H1 (cell line): ENCODE results near the gene NUTM2B.
"Not testable (repeated sequence)": the region's sequence is repeated elsewhere in the genome, so short reads cannot be mapped to it uniquely, and the experiment has no call there.

Experiments used
- CBX5 ChIP-seq: fragments of 300-800, 300-1000 bp; sonication (generic); IDR thresholded peaks from 2 replicates; pipeline ENCODE4 v1.7.1; 2016; ENCODE audit warnings: antibody characterized with exemption, low read length, low read depth
- CTCF ChIP-seq, 3 experiments: IDR thresholded peaks; 1 replicate in 2 of 3; 2 replicates in 1 of 3; pipeline versions ENCODE4 v1.5.1 to v1.6.1; 2011; ENCODE audit warnings: low read length in 3 of 3, mild to moderate bottlenecking in 3 of 3, inconsistent platforms in 2 of 3, low read depth in 1 of 3, moderate library complexity in 1 of 3; ENCODE audit not compliant: insufficient read depth in 1 of 3; ENCODE audit errors: control extremely low read depth in 1 of 3
- EZH2 ChIP-seq: fragments of 200-600 bp; sonication (generic); IDR thresholded peaks from 2 replicates; pipeline ENCODE4 v1.7.1; 2012; ENCODE audit warnings: low read depth, mild to moderate bottlenecking, moderate library complexity, low read length, inconsistent platforms; ENCODE audit not compliant: severe bottlenecking
- FOSL1 ChIP-seq: IDR thresholded peaks from 2 replicates; pipeline ENCODE4 v1.6.1; 2011; ENCODE audit warnings: mild to moderate bottlenecking, low read depth, low read length, moderate library complexity; ENCODE audit not compliant: insufficient read depth
- JUN ChIP-seq: IDR thresholded peaks from 2 replicates; pipeline ENCODE4 v1.6.1; 2011; ENCODE audit warnings: low read depth, mild to moderate bottlenecking, improper control_type of control experiment, low read length
- KDM4A ChIP-seq: IDR thresholded peaks from one replicate; pipeline ENCODE4 v1.7.1; 2012; ENCODE audit warnings: low read depth, mild to moderate bottlenecking, moderate library complexity, low read length, inconsistent platforms; ENCODE audit not compliant: severe bottlenecking
- POLR2AphosphoS5 ChIP-seq: IDR thresholded peaks from 2 replicates; pipeline ENCODE4 v1.6.1; 2011; ENCODE audit warnings: low read depth, low read length
- RFX5 ChIP-seq: IDR thresholded peaks from 2 replicates; pipeline ENCODE4 v1.6.1; 2011; ENCODE audit warnings: low read depth, low read length, improper control_type of control experiment, borderline replicate concordance
- SP1 ChIP-seq: IDR thresholded peaks from 2 replicates; pipeline ENCODE4 v1.6.1; 2011; ENCODE audit warnings: low read depth, low read length
- YY1 ChIP-seq: IDR thresholded peaks from 2 replicates; pipeline ENCODE4 v1.6.1; 2011; ENCODE audit warnings: low read depth, mild to moderate bottlenecking, low read length
- TF ChIP-seq, protein P1 (sequence below): IDR thresholded peaks from 2 replicates; pipeline ENCODE4 v1.6.1; 2011; ENCODE audit warnings: low read depth, mild to moderate bottlenecking, low read length; ENCODE audit not compliant: insufficient read depth
- TF ChIP-seq, protein P2 (sequence below): IDR thresholded peaks from 2 replicates; pipeline ENCODE4 v1.6.1; 2012; ENCODE audit warnings: low read length, inconsistent platforms

DNA sequence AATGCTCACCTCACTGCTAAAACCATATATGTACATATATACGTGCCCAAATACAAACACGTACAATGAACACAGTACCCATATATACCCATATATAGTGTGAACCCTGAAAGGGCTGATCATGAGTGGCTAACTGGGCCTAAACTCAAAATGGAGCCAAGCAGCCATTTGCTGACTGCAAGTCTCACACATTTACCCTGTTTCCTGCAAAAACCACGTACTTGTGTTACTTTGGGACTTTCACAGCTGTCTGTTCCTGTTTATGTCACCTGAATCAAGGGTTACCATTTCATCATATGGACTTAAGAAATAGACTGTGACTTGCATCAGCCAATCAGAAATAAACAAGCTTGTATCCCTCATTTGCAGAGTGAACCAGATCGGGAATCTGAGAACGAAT lies 5.9 kb upstream of the NUTM2B start:
- TF ChIP-seq RFX5; CBX5; EZH2; CTCF (IDR thresholded peaks at IDR 0.05; ENCODE audit: control extremely low read depth in 1 of 3, insufficient read depth in 1 of 3, low read depth in 1 of 3, low read length in 3 of 3); KDM4A; FOSL1; POLR2AphosphoS5; SP1; YY1; JUN: not testable (repeated sequence)
- TF ChIP-seq, protein P1, sequence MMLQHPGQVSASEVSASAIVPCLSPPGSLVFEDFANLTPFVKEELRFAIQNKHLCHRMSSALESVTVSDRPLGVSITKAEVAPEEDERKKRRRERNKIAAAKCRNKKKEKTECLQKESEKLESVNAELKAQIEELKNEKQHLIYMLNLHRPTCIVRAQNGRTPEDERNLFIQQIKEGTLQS: not testable (repeated sequence)
- TF ChIP-seq, protein P2, sequence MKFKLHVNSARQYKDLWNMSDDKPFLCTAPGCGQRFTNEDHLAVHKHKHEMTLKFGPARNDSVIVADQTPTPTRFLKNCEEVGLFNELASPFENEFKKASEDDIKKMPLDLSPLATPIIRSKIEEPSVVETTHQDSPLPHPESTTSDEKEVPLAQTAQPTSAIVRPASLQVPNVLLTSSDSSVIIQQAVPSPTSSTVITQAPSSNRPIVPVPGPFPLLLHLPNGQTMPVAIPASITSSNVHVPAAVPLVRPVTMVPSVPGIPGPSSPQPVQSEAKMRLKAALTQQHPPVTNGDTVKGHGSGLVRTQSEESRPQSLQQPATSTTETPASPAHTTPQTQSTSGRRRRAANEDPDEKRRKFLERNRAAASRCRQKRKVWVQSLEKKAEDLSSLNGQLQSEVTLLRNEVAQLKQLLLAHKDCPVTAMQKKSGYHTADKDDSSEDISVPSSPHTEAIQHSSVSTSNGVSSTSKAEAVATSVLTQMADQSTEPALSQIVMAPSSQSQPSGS: not testable (repeated sequence)
